Sigmoid colon (tissue), 4 donors: ENCODE measurements around the gene FBXO44.

ENCODE experiments used
- CTCF ChIP-seq, 4 experiments: fragments of 450-650 bp in 3 of 4; fragments of 200-600 bp in 1 of 4; IDR thresholded peaks; one replicate each; pipeline ENCODE4 v1.5.1; 2016 to 2019; ENCODE audit warnings: antibody characterized with exemption in 4 of 4, mild to moderate bottlenecking in 3 of 4, moderate library complexity in 2 of 4
- POLR2A ChIP-seq, 2 donors: fragments of 450-650 bp; IDR thresholded peaks; one replicate each; pipeline ENCODE4 v1.6.1; 2016; ENCODE audit warnings: antibody characterized with exemption in 2 of 2, mild to moderate bottlenecking in 2 of 2, moderate library complexity in 2 of 2
- POLR2AphosphoS5 ChIP-seq, 4 donors: sonication (generic); formaldehyde crosslinking; IDR thresholded peaks; one replicate each; pipeline ENCODE4 v1.6.1; 2017; ENCODE audit warnings: antibody characterized with exemption in 4 of 4

- TF ChIP-seq CTCF (IDR thresholded peaks at IDR 0.05) = no peak
- TF ChIP-seq POLR2A (IDR thresholded peaks at IDR 0.05) = no peak
- no peak for TF ChIP-seq POLR2AphosphoS5 (IDR thresholded peaks at IDR 0.05)
These were observed 31.0 kb upstream of the FBXO44 start for GRCh38 chr1:11623702-11624101.
